HG02571 (cell line): ENCODE results near the gene GRPEL2.

ENCODE experiments used
- ATAC-seq: cut with Tn5 transposase; IDR thresholded peaks from one replicate; pipeline ENCODE4 v1.9.1; 2021; ENCODE audit warnings: mild to moderate bottlenecking, moderate library complexity; ENCODE audit not compliant: unreplicated experiment

GRPEL2 gene

GRCh38 chr5:149317281-149318048, 27.8 kb upstream of the GRPEL2 start:
- ATAC-seq, result no peak

DNA sequence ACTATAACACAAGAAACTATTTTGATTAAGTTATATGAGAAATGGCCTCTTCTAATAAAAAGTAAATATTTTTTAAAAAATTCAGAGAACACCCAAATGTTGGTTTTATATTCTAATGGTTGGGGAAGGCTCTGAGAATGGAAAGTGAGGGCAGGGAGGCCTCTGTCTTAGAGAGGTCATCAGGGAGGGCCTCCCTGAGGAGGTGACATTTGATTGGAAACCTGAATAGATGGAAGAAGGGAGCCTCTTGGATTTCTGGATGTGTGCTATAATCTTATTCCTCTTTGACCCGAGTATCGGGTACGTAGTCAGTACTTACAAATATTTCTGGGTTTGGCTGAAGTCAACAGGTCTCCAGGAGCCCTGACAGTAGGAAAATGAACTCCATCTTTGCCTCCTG, 26.1 kb upstream of the GRPEL2 start:
- ATAC-seq, result no peak

- no peak for ATAC-seq
Measured at GRCh38 chr5:149320791-149321330, 24.4 kb upstream of the GRPEL2 start.

DNA sequence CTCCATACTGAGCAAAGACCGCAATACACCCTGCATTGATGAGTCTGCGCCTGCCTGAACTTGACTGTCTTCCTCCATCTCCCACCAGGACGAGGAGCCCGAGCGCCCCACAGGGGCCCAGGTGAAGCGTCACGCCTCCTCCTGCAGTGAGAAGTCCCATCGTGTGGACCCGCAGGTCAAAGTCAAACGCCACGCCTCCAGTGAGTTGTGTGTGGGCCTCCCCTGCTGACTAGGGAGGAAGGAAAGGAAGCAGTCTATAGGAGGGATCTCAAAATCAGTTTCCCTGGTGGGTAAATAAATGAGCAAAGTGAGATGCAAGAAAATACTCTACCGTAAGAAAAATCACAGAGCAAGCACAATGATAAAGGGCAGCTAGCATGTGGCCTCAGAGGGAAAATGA, 22.8 kb upstream of the GRPEL2 start:
- no peak for ATAC-seq

GRCh38 chr5:149323210-149323609, 22.1 kb upstream of the GRPEL2 start:
- no peak for ATAC-seq

DNA sequence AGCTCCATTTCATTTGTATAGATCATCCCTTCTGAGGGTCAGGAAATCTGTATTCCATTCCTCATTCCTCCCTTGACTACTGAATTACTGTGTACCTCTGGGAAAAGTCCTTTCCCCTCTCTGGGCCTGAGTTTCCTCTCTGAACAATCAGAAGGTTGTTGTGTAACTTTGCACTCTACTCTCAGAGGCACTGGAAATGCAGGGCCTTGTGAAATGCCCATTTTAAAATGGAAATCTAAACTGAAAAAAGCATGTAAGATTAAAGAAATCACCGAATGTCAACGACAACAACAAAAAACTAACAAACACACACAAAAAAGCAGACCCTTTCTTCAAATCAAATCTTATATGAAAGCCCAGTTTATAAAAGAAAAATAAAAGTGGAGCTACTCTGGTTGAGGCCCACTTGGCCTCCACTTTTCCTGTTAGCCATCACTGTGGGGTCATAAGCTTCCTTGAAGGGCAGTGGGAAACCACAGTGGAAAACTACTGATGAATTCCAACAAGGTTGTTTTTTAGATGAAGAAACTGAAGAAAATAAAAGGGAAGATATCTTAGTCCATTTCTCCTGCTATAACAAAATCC, 21.6 kb upstream of the GRPEL2 start:
- no peak for ATAC-seq

GRCh38 chr5:149324641-149325040, 20.7 kb upstream of the GRPEL2 start:
- no peak for ATAC-seq

DNA sequence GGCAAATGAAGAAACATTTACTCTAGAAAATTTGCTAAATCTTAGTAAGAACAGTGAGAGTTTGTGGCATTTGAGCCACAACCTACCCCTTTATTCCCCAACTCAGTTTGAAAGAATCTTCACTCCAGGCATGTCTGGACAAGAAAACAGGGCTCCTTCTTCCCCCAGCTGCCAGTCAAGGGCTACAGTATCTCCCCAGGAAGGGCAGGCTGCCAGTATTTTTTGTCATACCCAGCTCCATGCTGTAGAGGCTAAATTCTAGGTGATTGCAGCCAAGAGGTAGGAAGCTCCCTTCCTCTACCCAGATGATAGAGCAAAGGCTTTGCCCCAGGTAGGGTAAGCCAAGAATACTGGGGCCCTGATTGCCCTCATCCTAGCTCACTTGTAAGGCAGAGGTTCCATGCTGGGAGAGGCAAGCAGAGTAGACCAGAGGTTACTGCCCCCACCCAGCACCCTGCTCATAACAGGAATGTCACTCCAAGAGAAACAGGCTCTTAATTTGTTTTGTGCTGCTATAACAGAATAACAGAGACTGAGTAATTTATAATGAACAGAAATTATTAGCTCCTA, 20.0 kb upstream of the GRPEL2 start:
- ATAC-seq, result no peak

DNA sequence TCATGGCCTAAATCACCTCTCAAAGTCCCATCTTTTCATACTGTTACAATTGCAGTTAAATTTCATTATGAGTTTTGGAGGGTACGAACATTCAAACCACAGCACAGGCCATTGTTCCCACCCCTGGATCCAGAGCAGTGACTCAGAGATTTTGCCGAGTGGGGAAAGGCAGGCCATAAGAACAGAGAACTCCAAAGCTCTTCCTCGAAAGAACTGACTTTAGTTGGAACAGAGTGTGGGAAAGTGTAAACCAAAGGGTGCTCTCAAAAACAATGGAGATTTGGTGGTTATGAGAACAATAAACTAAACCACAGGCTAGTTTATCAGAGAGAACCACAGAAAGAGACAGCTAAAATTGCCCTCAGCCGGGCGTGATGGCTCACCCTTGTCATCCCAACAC, 19.4 kb upstream of the GRPEL2 start:
- no peak for ATAC-seq

DNA sequence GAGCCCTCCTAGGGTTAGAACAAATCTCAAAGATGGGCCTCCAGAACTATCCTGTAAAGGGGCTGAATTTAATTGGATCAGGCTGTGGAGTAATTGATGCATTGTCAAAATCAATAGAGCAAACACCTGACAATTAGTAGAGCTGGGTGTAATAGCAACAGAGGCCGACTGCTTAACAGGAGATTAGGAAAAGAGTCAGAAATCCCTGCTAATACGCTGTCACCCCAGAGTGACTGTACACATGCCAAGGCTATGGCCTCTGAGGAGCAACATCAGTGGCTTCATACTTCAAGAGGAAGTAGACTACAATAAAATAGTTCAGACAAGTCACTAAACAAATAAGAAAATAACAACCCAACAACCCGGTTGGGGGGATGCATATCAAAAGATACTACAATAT, 18.7 kb upstream of the GRPEL2 start:
- ATAC-seq, result no peak

GRCh38 chr5:149328177-149328576, 17.1 kb upstream of the GRPEL2 start:
- ATAC-seq, result no peak

DNA sequence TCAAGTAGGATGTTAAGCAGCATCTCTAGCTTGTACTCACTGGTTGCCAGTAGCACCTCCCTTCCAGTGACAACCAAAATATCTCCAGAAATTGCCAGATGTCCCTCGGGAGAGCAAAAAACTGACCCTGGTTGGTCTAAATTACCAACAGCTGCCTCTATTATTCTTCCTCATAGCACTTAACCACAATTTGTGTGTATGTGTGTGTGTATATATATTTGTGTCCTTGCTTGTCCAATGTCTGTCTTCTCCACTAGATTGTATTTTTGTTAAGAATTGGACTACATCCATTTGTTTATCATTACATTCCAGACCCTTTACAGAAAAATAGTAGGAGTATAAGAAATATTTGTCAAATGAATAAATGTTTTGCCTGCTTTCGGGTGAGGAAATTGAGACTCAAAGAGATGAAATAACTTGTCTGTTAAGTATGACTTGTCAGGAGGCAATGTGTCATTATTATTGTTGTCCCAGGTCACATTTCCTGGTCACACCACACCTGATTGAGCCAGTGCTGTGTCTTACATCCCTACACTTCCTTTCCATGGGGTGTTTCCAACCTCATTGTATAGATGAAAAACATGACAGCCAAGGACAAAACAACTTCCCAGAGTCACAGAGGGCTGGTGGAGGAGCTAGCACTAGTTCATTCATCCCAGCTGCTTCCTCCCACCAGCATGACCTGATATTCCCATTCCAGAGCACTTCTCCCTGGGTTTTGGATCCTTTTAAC, 11.4 kb upstream of the GRPEL2 start:
- no peak for ATAC-seq

DNA sequence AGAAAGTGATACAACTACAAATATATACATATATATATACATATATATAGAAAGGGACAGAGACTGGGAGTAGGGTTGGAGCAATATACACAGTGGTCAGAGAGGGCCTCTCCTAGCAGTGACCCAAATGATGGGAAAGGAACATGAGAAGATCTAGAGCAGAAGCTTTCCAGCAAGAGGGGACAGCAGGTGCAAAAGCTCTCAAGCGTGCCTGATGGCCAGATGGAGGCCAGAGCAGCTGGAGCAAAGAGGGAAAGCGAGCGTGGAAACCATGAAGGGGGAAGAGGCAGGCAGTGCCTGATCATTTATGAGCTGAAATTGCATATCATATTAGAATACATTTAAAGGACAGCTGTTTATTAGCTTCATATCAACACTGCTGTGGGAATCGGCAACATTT, 7.6 kb upstream of the GRPEL2 start:
- ATAC-seq, result no peak

- no peak for ATAC-seq
Measured at GRCh38 chr5:149338364-149338763, 6.9 kb upstream of the GRPEL2 start.

GRCh38 chr5:149340920-149341319, 4.4 kb upstream of the GRPEL2 start:
- no peak for ATAC-seq

- ATAC-seq, result no peak
Measured at GRCh38 chr5:149341876-149342275, 3.4 kb upstream of the GRPEL2 start.

DNA sequence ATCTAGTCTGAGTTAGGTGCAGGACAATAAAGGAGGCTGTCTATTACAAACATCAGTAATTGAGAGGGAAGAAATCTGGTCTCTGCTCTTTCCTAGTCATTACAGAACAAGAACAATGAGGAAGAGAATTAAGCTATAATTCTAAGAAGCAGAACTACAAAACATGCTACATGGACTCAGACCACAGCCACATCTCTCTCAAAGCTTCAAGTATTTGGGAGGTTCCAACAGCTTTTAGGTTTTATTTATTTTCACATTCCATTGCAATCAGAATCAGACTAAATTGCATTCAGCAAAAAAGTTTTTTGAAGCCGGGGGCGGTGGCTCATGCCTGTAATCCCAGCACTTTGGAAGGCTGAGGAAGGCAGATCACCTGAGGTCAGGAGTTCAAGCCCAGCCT, 1.1 kb upstream of the GRPEL2 start:
- ATAC-seq, result no peak

DNA sequence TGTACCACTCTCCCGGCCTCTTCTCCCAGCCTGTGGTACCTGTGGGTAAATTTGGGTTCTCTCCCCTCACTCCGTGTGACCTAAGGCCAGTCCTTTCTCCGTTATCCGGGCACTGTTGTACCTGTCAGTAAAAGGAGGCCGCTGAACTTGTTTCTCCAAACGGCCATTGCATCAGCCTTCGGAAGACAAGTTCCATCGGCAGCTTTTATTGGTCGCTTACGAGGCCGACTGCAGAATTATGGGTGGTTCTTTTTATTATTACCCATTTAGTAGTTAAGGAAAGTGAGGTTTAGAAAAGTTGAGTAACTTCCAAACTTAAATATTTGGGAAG, 558 bp downstream of the GRPEL2 start:
- peak; percentile 4 for ATAC-seq

DNA sequence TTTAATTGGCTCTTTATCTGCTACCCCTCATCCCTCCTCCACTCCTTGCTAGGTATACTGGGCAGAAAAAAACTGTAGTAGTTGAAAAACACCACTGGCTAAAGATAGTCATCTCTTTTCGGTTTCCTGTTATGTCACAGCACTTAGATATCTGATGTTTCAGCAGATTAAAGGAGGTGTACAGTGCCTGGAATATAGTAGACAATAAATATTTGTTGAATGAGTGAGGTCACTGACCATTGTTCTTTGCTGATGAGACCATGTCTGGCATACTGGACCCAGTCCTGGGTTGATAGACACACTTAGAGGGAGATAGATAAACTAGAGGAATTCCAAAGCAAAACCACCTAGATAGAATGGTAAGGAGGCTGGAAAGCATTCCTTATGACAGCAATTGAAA, 3.2 kb downstream of the GRPEL2 start:
- no peak for ATAC-seq

DNA sequence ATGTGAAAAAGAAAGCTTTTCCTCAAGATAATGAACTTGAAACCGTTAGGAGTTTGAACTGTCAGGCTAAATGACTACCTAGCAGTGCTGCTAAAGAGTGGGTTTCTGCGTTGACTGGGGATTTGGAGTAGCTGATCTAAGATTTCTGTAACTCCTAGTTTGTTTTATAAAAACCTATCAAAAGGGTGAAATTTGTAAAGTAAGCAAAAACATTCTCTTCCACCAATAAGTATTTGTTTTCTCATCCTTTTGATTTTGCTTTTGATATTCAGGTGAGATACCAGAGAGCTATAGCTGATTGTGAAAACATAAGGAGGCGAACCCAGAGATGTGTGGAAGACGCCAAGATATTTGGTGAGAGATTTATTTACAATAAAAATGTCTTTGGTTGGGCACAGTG, 4.1 kb downstream of the GRPEL2 start:
- no peak for ATAC-seq

- ATAC-seq, result no peak
Measured at GRCh38 chr5:149352169-149352568, 6.9 kb downstream of the GRPEL2 start.

GRCh38 chr5:149353911-149354310, 8.6 kb downstream of the GRPEL2 start:
- ATAC-seq, result no peak
